GM12873 (cell line): ENCODE results near the gene LATS2.

Experiments
- CTCF ChIP-seq: IDR thresholded peaks from 2 replicates; pipeline ENCODE4 v1.5.1; 2012; ENCODE audit warnings: low read depth, mild to moderate bottlenecking, moderate library complexity, low read length, control low read depth; ENCODE audit not compliant: insufficient read depth; ENCODE audit errors: missing control alignments

Gene LATS2

GRCh38 chr13:20983386-20983785 is 78.0 kb downstream of the LATS2 start:
- TF ChIP-seq CTCF = no peak

GRCh38 chr13:20981370-20982095 is 79.9 kb downstream of the LATS2 start:
- TF ChIP-seq CTCF = no peak

GRCh38 chr13:20980899-20981298 is 80.5 kb downstream of the LATS2 start:
- TF ChIP-seq CTCF = no peak

GRCh38 chr13:20980430-20980829 is 81.0 kb downstream of the LATS2 start:
- TF ChIP-seq CTCF = no peak

GRCh38 chr13:20977394-20977793 is 84.0 kb downstream of the LATS2 start:
- TF ChIP-seq CTCF = no peak

- TF ChIP-seq CTCF = no peak
Observed at GRCh38 chr13:20974981-20975585, 86.3 kb downstream of the LATS2 start.

GRCh38 chr13:20973886-20974425 is 87.4 kb downstream of the LATS2 start:
- no peak for TF ChIP-seq CTCF
